H54 (cell line): ENCODE measurements around the gene HACD1.
"Not testable (repeated sequence)": the region's sequence is repeated elsewhere in the genome, so short reads cannot be mapped to it uniquely, and the experiment has no call there.

Experiments
- DNase-seq: peaks from one replicate; pipeline ENCODE4 v3.0.0; 2011; ENCODE audit warnings: low spot score, mixed read lengths; ENCODE audit not compliant: insufficient read length
- FAIRE-seq: peaks from 3 replicates; lab custom pipeline; 2011; peaks lifted over from hg19 to GRCh38; lab: Jason Lieb, UNC
- POLR2A ChIP-seq: IDR thresholded peaks from 2 replicates; pipeline ENCODE4 v1.6.1; 2011; ENCODE audit warnings: low read depth, mild to moderate bottlenecking, low read length

Gene HACD1

GRCh38 chr10:17649836-17650235 is 32.7 kb upstream of the HACD1 start:
- no peak for TF ChIP-seq POLR2A
- FAIRE-seq = no peak
- DNase-seq = no peak

DNA sequence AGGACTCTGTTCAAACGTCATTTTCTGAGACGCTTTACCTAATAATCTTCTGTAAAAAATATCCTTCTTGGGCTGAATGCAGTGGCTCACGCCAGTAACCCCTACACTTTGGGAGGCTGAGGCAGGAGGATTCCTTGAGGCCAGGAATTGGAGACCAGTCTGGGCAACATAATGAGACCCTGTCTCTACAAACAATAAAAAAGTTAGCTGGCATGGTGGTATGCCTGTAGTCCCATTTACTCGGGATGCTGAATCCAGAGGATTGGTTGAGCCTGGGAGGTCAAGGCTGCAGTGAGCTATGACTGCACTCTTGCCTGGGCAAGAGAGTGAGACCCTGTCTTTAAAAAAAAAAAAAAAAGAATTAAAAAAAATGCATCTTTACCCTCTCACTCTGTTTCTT is 31.9 kb upstream of the HACD1 start:
- FAIRE-seq = no peak
- TF ChIP-seq POLR2A = no peak
- DNase-seq = no peak

- peak; percentile 53 for FAIRE-seq
- no peak for TF ChIP-seq POLR2A
- DNase-seq = no peak
Measured at GRCh38 chr10:17648243-17649035, 31.3 kb upstream of the HACD1 start.

DNA sequence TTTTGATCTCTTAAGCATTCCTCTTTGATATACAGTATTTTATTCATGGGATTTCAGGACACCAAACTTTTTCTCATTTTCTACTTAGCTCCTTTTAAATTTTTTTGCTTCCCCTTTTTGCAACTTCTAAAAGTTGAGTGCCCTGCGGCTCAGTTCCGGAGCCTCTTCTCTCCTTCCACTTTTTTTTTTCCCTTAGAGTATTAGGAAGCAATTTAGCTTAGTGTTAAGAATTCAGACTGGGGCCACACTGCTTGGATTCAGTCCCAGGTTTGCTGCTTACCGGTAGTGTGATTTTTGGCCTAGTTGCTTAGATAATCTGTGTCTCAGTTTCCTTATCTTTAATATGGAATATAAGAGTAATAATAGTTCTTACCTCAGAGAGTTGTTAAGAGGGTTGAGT is 30.2 kb upstream of the HACD1 start:
- TF ChIP-seq POLR2A = no peak
- DNase-seq = no peak
- no peak for FAIRE-seq

- peak; percentile 84 for FAIRE-seq
- DNase-seq = no peak
- TF ChIP-seq POLR2A = no peak
Measured at GRCh38 chr10:17645621-17646345, 28.6 kb upstream of the HACD1 start.

- FAIRE-seq = peak; percentile 50
- DNase-seq = no peak
- TF ChIP-seq POLR2A = no peak
Measured at GRCh38 chr10:17644485-17644943, 27.3 kb upstream of the HACD1 start.

DNA sequence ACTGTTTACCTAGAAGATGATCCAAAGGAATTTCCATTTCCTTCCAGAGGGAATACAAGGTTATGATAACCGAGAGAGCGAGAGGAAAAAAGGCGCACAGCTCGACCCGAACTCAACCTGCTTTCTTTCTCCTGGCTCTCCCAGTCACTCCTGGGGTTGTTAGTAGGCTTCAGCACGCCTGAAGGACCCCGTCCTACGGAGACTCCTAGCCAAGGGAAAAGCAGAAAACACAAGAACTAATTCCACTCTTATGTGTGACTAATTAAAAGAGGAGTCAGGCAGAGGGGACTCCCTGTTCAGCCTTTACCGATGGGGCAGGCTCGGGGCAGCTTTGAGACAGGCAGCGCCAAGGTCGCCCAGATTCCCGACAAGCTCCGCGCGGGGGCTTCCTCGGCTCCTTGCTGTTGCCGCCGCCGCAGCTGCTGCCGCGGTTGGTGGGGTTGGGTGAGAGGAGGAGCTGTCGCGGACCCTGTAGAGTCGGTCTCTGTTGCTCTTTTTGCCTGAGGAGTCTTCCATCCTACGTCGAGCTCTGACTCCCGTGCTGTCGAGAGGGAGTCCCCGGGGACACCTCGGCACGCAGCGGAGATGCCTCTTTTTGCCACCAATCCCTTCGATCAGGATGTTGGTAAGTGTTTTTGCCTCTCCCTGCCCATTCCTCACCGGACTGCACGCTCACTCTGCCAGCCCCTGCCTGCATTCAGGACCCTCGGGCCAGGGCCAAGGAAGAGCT is 26.7 kb upstream of the HACD1 start, which contains the start of gene STAM:
STAM (plus strand) TSS at position 397 of the 730 bp plus-strand sequence; CDS start at position 586, 189 bp downstream.
- DNase-seq = peak; percentile 60
- no peak for FAIRE-seq
- peak; percentile 59; the same call in 1 of the 2 replicates for TF ChIP-seq POLR2A

DNA sequence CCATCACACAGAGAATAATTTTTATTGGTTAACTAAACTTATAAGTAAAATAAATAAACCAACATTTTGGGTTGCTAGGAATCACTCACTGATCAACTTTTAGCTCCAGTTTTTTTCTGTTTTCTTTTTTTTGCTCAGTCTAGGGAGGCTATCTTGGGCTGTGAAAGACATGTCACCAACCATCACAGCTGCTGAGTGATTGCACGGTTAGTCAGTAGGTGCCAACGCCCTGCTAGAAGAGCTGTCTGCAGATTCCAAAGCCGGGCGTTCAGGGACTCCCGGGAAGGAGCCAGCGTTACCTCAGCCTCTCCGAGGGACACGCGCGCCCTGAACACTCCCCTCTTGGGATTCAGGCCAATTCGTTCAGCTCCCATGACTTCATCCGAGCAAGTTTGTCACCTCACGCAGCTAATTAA is 26.2 kb upstream of the HACD1 start:
- peak; percentile 63 for DNase-seq
- TF ChIP-seq POLR2A = no peak
- peak; percentile 88 for FAIRE-seq

GRCh38 chr10:17640331-17640816 is 23.2 kb upstream of the HACD1 start:
- TF ChIP-seq POLR2A = no peak

GRCh38 chr10:17637869-17638268 is 20.7 kb upstream of the HACD1 start:
- DNase-seq = no peak
- no peak for FAIRE-seq
- no peak for TF ChIP-seq POLR2A

More at GRCh38 chr10:17640331-17640816, 23.2 kb upstream of the HACD1 start:
- no peak for DNase-seq
- FAIRE-seq = no peak

DNA sequence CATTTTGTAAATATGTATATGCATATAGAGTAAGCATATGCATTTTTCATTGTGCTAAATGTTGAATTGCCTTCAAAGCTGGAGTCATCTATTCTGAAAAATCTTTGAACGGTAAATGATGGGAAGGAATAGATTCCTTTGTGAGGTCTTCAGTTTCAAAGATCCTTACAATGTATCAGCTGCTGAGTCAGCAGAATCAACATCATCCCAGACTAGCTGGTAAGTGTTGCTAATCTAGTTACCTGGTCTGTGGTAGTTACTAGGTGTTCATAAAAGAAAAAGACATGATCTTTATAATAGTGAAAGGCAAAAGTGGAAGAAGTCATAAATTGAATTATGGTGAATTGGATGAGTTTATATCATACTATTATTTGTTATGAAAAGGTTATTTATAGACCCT is 16.2 kb upstream of the HACD1 start:
- DNase-seq (no peak), FAIRE-seq (peak; percentile 48)
- TF ChIP-seq POLR2A = no peak

- FAIRE-seq, DNase-seq: not testable (repeated sequence)
Measured at GRCh38 chr10:17632590-17632989, 15.4 kb upstream of the HACD1 start.

DNA sequence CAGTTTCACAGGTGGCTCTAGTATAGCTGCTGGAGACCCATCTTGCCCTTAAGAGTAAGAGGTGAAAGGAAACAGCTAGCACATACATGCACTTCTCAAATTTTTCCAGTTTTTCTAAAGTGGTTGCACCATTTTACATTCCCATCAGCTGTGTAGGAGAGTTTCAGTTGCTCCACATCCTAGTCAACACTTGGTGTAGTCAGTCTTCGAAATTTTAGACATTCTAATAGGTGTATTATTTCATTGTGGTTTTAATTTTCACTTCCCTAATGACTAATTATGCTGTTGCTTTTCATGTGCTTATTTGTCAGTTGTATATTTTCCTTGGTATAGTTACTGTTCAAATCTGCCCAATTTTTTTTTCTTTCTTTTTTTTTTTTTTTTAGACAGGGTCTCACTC is 9.5 kb upstream of the HACD1 start:
- TF ChIP-seq POLR2A = no peak
- DNase-seq (no peak), FAIRE-seq (no peak)
